AG09319 (cell line): ENCODE results near the gene PPRC1.

Source experiments
- DNase-seq: peaks from one replicate; pipeline ENCODE4 v3.0.0-alpha.2; 2010; ENCODE audit warnings: low read depth; ENCODE audit errors: extremely low read depth
- TF ChIP-seq, protein P1 (sequence below): IDR thresholded peaks from 2 replicates; pipeline ENCODE4 v1.5.1; 2011; ENCODE audit warnings: low read depth, mild to moderate bottlenecking, inconsistent platforms, low read length, moderate library complexity

The PPRC1 gene

DNA sequence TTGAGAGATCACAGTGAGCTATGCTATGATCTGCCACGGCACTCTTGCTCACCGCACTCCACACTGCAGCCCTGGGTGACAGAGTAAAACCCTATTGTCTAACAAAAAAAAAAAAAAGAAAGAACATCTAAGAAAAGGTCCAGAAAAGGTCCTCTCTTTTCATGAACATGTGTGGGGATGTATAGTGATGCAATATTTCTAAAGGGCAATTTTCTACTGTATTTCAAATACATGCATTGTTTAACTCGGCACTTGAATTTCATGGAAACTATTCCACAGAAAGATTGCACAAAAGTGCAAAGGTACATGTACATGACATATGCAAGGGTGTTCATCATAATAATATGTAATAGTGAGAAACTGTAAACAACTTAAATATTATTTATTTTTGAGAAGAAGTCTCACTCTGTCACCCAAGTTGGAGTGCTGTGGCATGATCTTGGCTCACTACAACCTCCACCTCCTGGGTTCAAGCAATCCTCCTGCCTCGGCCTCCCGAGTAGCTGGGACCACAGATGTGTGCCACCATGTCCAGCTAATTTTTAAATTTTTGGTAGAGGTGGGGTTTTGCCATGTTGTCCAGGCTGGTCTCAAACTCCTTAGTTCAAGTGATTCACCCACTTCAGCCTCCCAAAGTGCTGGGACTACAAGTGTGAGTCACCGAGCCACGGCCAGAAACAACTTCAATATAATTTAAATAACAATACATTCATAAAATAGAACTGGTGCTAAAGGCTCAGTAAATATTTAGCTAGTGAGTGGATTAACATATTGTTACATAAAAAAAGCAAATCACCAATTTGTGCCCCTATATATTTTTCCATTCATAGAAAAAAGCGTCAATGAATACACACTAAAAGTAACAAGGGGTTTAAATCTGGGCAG lies 1.3 kb upstream of the PPRC1 start:
- DNase-seq = no peak
- TF ChIP-seq, protein P1, sequence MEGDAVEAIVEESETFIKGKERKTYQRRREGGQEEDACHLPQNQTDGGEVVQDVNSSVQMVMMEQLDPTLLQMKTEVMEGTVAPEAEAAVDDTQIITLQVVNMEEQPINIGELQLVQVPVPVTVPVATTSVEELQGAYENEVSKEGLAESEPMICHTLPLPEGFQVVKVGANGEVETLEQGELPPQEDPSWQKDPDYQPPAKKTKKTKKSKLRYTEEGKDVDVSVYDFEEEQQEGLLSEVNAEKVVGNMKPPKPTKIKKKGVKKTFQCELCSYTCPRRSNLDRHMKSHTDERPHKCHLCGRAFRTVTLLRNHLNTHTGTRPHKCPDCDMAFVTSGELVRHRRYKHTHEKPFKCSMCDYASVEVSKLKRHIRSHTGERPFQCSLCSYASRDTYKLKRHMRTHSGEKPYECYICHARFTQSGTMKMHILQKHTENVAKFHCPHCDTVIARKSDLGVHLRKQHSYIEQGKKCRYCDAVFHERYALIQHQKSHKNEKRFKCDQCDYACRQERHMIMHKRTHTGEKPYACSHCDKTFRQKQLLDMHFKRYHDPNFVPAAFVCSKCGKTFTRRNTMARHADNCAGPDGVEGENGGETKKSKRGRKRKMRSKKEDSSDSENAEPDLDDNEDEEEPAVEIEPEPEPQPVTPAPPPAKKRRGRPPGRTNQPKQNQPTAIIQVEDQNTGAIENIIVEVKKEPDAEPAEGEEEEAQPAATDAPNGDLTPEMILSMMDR = no peak

DNA sequence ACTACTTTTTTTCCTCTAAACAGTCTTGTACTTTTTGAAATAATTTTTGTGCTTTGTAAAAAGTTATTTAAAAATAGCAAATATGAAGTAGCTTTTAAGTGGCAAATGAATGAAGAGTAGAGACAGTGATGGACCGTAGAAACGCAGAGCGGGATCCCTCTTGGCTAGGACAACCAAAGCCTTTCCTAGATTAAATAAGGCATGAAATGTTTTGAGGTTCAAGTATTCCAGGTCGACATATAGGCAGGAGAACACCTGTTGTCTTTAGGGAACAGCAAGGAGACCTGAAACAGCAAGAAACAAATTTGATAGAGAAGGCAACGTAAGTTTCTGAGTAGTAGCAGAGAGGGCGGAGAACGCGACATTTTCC lies 662 bp upstream of the PPRC1 start:
- TF ChIP-seq, protein P1 = no peak
- no peak for DNase-seq

DNA sequence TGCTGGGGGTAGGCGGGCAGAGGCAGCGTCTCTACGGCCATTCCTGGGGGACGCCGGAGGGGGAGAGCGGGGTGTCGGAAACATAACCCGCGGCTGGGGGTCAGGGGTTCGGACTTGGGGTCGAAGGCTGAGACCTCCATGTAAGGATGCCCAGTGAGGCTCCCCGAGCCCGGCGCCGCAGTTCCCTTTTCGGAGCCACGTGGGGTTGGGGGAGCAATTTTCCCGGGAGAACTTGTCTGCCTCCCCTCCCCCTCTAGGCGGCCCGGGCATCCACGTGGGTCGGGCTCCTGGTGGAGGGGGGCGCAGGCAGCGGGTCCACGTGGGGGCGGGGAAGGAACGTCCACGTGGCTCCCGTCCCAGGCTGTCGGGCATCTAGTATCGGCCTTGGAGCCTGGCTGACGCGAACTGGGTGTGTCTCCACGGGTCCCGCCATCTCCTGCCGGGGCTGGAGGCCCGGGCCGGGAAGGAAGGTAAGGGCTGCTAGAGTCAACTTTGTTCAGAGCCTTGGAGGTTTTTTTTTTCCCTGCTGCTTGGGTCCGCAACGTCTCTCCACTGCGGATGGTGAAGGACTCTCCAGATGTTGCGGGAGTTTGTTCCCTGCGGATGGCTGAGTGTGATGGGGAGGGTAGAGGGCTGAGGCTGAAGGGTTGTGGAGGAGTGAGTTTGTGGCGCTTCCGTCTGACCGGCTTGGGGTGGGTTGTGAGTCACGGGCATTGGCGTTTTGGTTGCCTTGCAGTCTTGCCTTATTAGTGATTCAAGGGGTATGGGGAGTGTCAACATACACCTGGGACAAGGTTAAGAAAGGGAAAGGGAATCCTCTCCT lies 744 bp downstream of the PPRC1 start:
- no peak for DNase-seq
- TF ChIP-seq, protein P1 = no peak

- no peak for DNase-seq
- TF ChIP-seq, protein P1 = no peak
These were observed 1.6 kb downstream of the PPRC1 start for GRCh38 chr10:102134416-102134815.

DNA sequence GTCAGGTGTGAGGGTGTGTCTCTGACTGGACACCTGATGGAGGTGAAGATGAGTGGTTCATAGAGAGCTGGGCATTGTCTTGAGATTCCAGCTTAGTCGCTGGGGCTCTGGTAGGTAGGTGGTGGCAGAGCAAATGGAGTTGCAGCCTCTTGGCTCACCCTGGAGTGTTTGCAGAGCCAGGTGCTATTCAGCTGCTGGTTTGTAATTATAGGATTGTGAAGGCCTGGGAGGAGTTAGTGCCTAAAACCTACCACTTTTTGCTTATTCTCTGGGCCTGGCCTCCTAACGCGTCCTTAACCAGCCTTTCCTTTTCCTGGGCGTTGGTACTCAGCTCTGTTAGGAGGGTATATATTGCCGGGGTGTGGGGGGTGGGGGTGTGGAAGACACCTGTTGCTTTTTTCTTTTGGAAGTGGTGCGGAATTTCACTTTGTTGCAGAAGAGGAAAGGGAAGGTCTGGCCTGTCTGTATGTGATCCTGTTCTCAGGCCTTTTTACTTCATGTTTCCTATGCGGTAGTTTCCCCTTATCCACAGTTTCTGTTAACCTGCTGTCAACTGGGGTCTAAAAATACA lies 3.2 kb downstream of the PPRC1 start:
- TF ChIP-seq, protein P1 = no peak
- DNase-seq = no peak

DNA sequence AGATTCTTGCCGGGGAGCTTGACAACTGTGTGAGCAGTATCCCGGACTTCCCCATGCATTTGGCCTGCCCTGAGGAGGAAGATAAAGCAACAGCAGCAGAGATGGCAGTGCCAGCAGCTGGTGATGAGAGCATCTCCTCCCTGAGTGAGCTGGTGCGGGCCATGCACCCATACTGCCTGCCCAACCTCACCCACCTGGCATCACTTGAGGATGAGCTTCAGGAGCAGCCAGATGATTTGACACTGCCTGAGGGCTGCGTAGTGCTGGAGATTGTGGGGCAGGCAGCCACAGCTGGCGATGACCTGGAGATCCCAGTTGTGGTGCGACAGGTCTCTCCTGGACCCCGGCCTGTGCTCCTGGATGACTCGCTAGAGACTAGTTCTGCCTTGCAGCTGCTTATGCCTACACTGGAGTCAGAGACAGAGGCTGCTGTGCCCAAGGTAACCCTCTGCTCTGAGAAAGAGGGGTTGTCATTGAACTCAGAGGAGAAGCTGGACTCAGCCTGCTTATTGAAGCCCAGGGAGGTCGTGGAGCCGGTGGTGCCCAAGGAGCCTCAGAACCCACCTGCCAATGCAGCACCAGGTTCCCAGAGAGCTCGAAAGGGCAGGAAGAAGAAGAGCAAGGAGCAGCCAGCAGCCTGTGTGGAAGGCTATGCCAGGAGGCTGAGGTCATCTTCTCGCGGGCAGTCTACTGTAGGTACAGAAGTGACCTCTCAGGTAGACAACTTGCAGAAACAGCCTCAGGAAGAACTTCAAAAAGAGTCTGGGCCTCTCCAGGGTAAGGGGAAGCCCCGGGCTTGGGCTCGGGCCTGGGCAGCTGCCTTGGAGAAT lies 6.7 kb downstream of the PPRC1 start:
- no peak for DNase-seq
- TF ChIP-seq, protein P1 = no peak
